ENCODE measurements around the gene KBTBD12. TPM values are rescaled to one million over a fixed set of nuclear protein-coding genes. Genes with fewer than 3 reads are reported as not detected.
"Not testable (repeated sequence)": the region's sequence is repeated elsewhere in the genome, so short reads cannot be mapped to it uniquely, and the experiment has no call there.

KBTBD12 gene
- total and polyA plus RNA-seq, 5 donors from 2014 or later = not detected

DNA sequence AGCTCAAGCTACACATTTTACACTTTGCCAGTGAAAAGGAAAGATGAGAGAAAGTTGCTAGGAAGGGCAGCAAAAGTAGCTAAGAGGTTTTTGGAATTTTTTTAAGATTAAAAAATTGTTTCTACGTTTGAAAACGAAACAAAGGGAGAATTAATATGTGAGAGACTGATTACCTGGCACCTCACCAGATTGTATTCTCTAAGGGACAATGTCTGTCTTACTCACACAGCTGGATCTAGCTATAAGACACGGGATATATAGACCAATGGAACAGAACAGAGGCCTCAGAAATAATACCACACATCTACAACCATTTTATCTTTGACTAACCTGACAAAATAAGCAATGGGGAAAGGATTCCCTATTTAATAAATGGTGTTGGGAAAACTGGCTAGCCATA is 9.5 kb upstream of the KBTBD12 start:
- no peak overlapping the region for H3K27ac ChIP-seq (ENCODE audit: insufficient read depth, low read length, poor library complexity, severe bottlenecking)
- ATAC-seq (ENCODE audit: low read depth in 2 of 2) (no peak), DNase-seq (no peak)
- H3K4me1 ChIP-seq (ENCODE audit: control insufficient read depth, insufficient read depth, low read length, poor library complexity, severe bottlenecking) = no peaks in the 10 kb centered on the region
- H3K4me3 ChIP-seq (ENCODE audit: low read depth, low read length) = no peak overlapping the region
- H3K36me3 Mint-ChIP-seq = no peaks in the 10 kb centered on the region
- H3K9me3 Mint-ChIP-seq = peaks cover 0 to 9% (median 2%) of the 10 kb centered on the region in 7 donors
- no peak overlapping the region for H3K27ac Mint-ChIP-seq
- H3K27me3 Mint-ChIP-seq = peaks cover 16% of the 10 kb centered on the region
- no peaks in the 10 kb centered on the region for H3K4me1 Mint-ChIP-seq
- H3K36me3 ChIP-seq (ENCODE audit: control insufficient read depth, insufficient read depth, low read length) = no peaks in the 10 kb centered on the region
- no peak overlapping the region for H3K4me3 Mint-ChIP-seq
- H3K9me3 ChIP-seq (ENCODE audit: control insufficient read depth in 2 of 2, low read length in 2 of 2) = no peaks in the 10 kb centered on the region
- peaks cover 8% of the 10 kb centered on the region for H3K27me3 ChIP-seq (ENCODE audit: control insufficient read depth, insufficient read depth, low read length)

DNA sequence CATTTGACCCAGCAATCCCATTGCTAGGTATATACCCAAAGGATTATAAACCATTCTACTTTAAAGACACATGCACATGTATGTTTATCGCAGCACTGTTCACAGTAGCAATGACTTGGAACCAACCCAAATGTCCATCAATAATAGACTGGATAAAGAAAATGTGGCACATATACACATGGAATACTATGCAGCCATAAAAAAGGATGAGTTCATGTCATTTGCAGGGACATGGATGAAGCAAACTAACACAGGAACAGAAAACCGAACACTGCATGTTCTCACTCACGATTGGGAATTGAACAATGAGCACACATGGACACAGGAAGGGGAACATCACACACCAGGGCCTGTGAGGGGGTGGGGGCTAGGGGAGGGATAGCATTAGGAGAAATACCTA is 8.4 kb upstream of the KBTBD12 start:
- not testable (repeated sequence) for H3K27ac Mint-ChIP-seq; ATAC-seq (ENCODE audit: low read depth in 2 of 2); H3K4me3 ChIP-seq (ENCODE audit: low read depth, low read length); H3K27ac ChIP-seq (ENCODE audit: insufficient read depth, low read length, poor library complexity, severe bottlenecking); H3K36me3 Mint-ChIP-seq; H3K36me3 ChIP-seq (ENCODE audit: control insufficient read depth, insufficient read depth, low read length); H3K4me1 Mint-ChIP-seq; DNase-seq; H3K9me3 Mint-ChIP-seq; H3K27me3 ChIP-seq (ENCODE audit: control insufficient read depth, insufficient read depth, low read length); H3K4me3 Mint-ChIP-seq; H3K4me1 ChIP-seq (ENCODE audit: control insufficient read depth, insufficient read depth, low read length, poor library complexity, severe bottlenecking); H3K9me3 ChIP-seq (ENCODE audit: control insufficient read depth in 2 of 2, low read length in 2 of 2)
- peaks cover 24% of the 10 kb centered on the region for H3K27me3 Mint-ChIP-seq

DNA sequence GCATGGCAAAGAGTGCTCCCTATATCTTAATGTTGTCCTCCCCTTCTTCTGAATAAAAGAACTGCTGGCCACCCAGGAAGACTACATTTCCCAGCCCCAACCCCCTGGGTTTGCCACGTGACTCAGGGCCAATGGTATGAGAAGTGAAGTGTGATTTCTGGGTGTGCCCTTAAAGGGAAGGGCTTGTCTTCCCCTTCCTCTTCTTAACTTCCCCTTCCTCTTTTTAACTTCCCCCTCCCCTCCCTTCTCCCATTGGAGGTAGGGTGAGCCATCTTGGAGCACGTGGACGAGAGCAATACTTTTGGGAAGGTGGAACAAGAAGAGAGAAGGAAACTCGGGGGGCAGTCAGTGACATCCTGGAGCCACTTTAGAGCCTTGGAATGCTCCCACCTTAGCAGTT is 6.8 kb upstream of the KBTBD12 start:
- peaks cover 0 to 9% (median 2%) of the 10 kb centered on the region in 7 donors for H3K9me3 Mint-ChIP-seq

DNA sequence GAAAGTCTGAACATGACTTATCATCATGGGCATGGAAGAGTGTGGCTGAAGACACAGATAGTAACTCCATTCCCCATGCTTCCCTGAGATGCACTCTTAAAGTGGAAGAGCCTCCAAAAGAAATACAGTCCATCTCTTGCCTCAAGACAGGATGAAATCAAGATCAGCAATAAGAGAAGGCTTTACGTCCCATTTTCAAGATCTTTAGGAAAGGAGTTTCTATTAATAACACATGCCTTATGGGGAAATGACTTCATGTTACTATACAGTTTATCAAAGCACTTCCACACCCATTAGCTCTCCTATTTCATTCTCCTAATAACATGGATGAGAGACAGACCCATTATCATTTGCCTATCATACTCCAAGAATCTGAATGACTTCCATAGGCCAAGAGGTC is 6.1 kb upstream of the KBTBD12 start:
- ATAC-seq (ENCODE audit: low read depth in 2 of 2) = no peak
- H3K4me1 ChIP-seq (ENCODE audit: control insufficient read depth, insufficient read depth, low read length, poor library complexity, severe bottlenecking) = no peaks in the 10 kb centered on the region
- Mint-ChIP-seq H3K4me1 (no peaks in the 10 kb centered on the region), H3K27me3 (peaks cover 34% of the 10 kb centered on the region), H3K4me3 (no peak overlapping the region), H3K9me3 (peaks cover 0 to 13% (median 2%) of the 10 kb centered on the region in 7 donors), H3K27ac (no peak overlapping the region), H3K36me3 (no peaks in the 10 kb centered on the region)
- no peak for DNase-seq
- peaks cover 0 to 3% of the 10 kb centered on the region in 2 experiments for H3K9me3 ChIP-seq (ENCODE audit: control insufficient read depth in 2 of 2, low read length in 2 of 2)
- H3K27ac ChIP-seq (ENCODE audit: insufficient read depth, low read length, poor library complexity, severe bottlenecking) = no peak overlapping the region
- H3K36me3 ChIP-seq (ENCODE audit: control insufficient read depth, insufficient read depth, low read length) = no peaks in the 10 kb centered on the region
- no peak overlapping the region for H3K4me3 ChIP-seq (ENCODE audit: low read depth, low read length)
- H3K27me3 ChIP-seq (ENCODE audit: control insufficient read depth, insufficient read depth, low read length) = peaks cover 5% of the 10 kb centered on the region

More for the DNA sequence above, 6.8 kb upstream of the KBTBD12 start:
- Mint-ChIP-seq H3K36me3 (no peaks in the 10 kb centered on the region), H3K4me3 (no peak overlapping the region), H3K27ac (no peak overlapping the region), H3K27me3 (peaks cover 28% of the 10 kb centered on the region), H3K4me1 (no peaks in the 10 kb centered on the region)
- no peaks in the 10 kb centered on the region for H3K36me3 ChIP-seq (ENCODE audit: control insufficient read depth, insufficient read depth, low read length)
- peaks cover 8% of the 10 kb centered on the region for H3K27me3 ChIP-seq (ENCODE audit: control insufficient read depth, insufficient read depth, low read length)
- DNase-seq = no peak
- H3K4me3 ChIP-seq (ENCODE audit: low read depth, low read length) = no peak overlapping the region
- H3K27ac ChIP-seq (ENCODE audit: insufficient read depth, low read length, poor library complexity, severe bottlenecking) = no peak overlapping the region
- H3K9me3 ChIP-seq (ENCODE audit: control insufficient read depth in 2 of 2, low read length in 2 of 2) = no peaks in the 10 kb centered on the region
- H3K4me1 ChIP-seq (ENCODE audit: control insufficient read depth, insufficient read depth, low read length, poor library complexity, severe bottlenecking) = no peaks in the 10 kb centered on the region
- ATAC-seq (ENCODE audit: low read depth in 2 of 2) = no peak

- H3K9me3 ChIP-seq (ENCODE audit: control insufficient read depth in 2 of 2, low read length in 2 of 2) = peaks cover 0 to 3% of the 10 kb centered on the region in 2 experiments
- H3K36me3 Mint-ChIP-seq = no peaks in the 10 kb centered on the region
- peaks cover 0 to 9% (median 2%) of the 10 kb centered on the region in 7 donors for H3K9me3 Mint-ChIP-seq
- H3K36me3 ChIP-seq (ENCODE audit: control insufficient read depth, insufficient read depth, low read length) = no peaks in the 10 kb centered on the region
- no peak overlapping the region for H3K4me3 ChIP-seq (ENCODE audit: low read depth, low read length)
- no peak overlapping the region for H3K4me3 Mint-ChIP-seq
- H3K4me1 Mint-ChIP-seq = peaks cover 0 to 2% (median under 1%) of the 10 kb centered on the region in 4 donors
- ATAC-seq (ENCODE audit: low read depth in 2 of 2) (no peak), DNase-seq (no peak)
- no peaks in the 10 kb centered on the region for H3K4me1 ChIP-seq (ENCODE audit: control insufficient read depth, insufficient read depth, low read length, poor library complexity, severe bottlenecking)
- H3K27ac Mint-ChIP-seq = no peak overlapping the region
- H3K27me3 ChIP-seq (ENCODE audit: control insufficient read depth, insufficient read depth, low read length) = peaks cover 7% of the 10 kb centered on the region
- H3K27ac ChIP-seq (ENCODE audit: insufficient read depth, low read length, poor library complexity, severe bottlenecking) = no peak overlapping the region
- peaks cover 37% of the 10 kb centered on the region for H3K27me3 Mint-ChIP-seq
These were observed 5.4 kb upstream of the KBTBD12 start for GRCh38 chr3:127909646-127910045.

DNA sequence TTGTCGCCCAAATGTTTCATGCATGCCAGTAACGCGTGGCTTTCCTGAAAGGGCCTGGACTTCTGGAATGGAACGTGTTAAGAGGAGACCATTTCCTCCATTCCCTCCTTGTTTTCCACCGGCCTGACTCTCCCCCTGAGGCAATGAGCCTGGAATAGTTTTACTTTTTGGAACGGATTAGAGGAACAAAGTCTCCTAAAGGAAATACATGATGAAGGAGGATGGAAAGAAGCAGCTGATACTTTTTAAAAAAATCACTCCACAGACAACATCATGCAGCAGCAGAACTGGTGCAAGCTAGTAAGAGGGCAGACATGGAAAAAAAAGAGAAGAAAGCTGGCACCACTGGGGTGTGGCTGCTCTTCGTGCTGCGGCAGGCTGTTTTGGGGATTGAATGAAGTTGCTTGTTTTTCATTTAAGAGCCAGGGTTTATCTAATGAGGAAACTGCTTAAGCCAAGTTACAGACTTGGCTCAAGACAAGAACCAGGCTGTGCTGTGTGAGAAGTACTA is 3.6 kb upstream of the KBTBD12 start:
- H3K36me3 ChIP-seq (ENCODE audit: control insufficient read depth, insufficient read depth, low read length) = no peaks in the 10 kb centered on the region
- H3K9me3 Mint-ChIP-seq = peaks cover 0 to 9% (median 0%) of the 10 kb centered on the region in 7 donors
- H3K4me1 ChIP-seq (ENCODE audit: control insufficient read depth, insufficient read depth, low read length, poor library complexity, severe bottlenecking) = no peaks in the 10 kb centered on the region
- H3K9me3 ChIP-seq (ENCODE audit: control insufficient read depth in 2 of 2, low read length in 2 of 2) = peaks cover 0 to 3% of the 10 kb centered on the region in 2 experiments
- H3K27ac ChIP-seq (ENCODE audit: insufficient read depth, low read length, poor library complexity, severe bottlenecking) = no peak overlapping the region
- H3K27ac Mint-ChIP-seq = peak overlapping the region in 1 of 3 donors; percentile 28
- peaks cover 0 to 2% (median 1%) of the 10 kb centered on the region in 4 donors for H3K4me1 Mint-ChIP-seq
- H3K4me3 ChIP-seq (ENCODE audit: low read depth, low read length) = no peak overlapping the region
- ATAC-seq (ENCODE audit: low read depth in 2 of 2) (no peak), DNase-seq (no peak)
- no peaks in the 10 kb centered on the region for H3K36me3 Mint-ChIP-seq
- no peak overlapping the region for H3K4me3 Mint-ChIP-seq
- peaks cover 9% of the 10 kb centered on the region for H3K27me3 ChIP-seq (ENCODE audit: control insufficient read depth, insufficient read depth, low read length)
- peaks cover 41% of the 10 kb centered on the region for H3K27me3 Mint-ChIP-seq

DNA sequence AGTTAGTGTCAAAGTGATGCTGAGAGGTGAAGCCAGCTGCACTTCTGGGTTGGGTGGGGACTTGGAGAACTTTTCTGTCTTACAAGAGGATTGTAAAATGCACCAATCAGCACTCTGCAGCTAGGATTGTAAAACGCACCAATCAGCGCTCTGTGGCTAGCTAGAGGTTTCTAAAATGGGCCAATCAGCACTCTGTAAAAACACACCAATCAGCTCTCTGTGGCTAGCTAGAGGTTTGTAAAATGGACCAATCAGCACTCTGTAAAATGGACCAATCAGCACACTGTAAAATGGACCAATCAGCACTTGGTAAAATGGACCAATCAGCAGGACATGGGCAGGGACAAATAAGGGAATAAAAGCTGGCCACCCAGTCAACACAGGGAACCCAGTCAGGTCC is 1.2 kb upstream of the KBTBD12 start:
- H3K9me3 Mint-ChIP-seq; H3K9me3 ChIP-seq (ENCODE audit: control insufficient read depth in 2 of 2, low read length in 2 of 2); H3K27me3 ChIP-seq (ENCODE audit: control insufficient read depth, insufficient read depth, low read length); H3K4me3 Mint-ChIP-seq; H3K4me1 Mint-ChIP-seq; H3K4me3 ChIP-seq (ENCODE audit: low read depth, low read length); H3K27ac Mint-ChIP-seq; DNase-seq; H3K36me3 Mint-ChIP-seq; H3K36me3 ChIP-seq (ENCODE audit: control insufficient read depth, insufficient read depth, low read length); H3K4me1 ChIP-seq (ENCODE audit: control insufficient read depth, insufficient read depth, low read length, poor library complexity, severe bottlenecking); H3K27ac ChIP-seq (ENCODE audit: insufficient read depth, low read length, poor library complexity, severe bottlenecking); ATAC-seq (ENCODE audit: low read depth in 2 of 2): not testable (repeated sequence)
- peaks cover 47% of the 10 kb centered on the region for H3K27me3 Mint-ChIP-seq

- no peaks in the 10 kb centered on the region for H3K36me3 Mint-ChIP-seq
- H3K9me3 ChIP-seq (ENCODE audit: control insufficient read depth in 2 of 2, low read length in 2 of 2) = peaks cover 0 to 3% of the 10 kb centered on the region in 2 experiments
These were observed 448 bp upstream of the KBTBD12 start for GRCh38 chr3:127914584-127914983.

More at GRCh38 chr3:127914584-127914983, 448 bp upstream of the KBTBD12 start:
- peaks cover 0 to 2% (median 1%) of the 10 kb centered on the region in 4 donors for H3K4me1 Mint-ChIP-seq
- Histone ChIP-seq H3K4me3 (ENCODE audit: low read depth, low read length) (no peak overlapping the region), H3K27ac (ENCODE audit: insufficient read depth, low read length, poor library complexity, severe bottlenecking) (no peak overlapping the region), H3K4me1 (ENCODE audit: control insufficient read depth, insufficient read depth, low read length, poor library complexity, severe bottlenecking) (no peaks in the 10 kb centered on the region), H3K27me3 (ENCODE audit: control insufficient read depth, insufficient read depth, low read length) (peaks cover 6% of the 10 kb centered on the region), H3K36me3 (ENCODE audit: control insufficient read depth, insufficient read depth, low read length) (no peaks in the 10 kb centered on the region)
- no peak for DNase-seq
- H3K27me3 Mint-ChIP-seq = peaks cover 47% of the 10 kb centered on the region
- peak overlapping the region in 1 of 4 donors; percentile 11 for H3K4me3 Mint-ChIP-seq
- no peak for ATAC-seq (ENCODE audit: low read depth in 2 of 2)
- H3K27ac Mint-ChIP-seq = no peak overlapping the region
- peaks cover 0 to 6% (median 0%) of the 10 kb centered on the region in 7 donors for H3K9me3 Mint-ChIP-seq

All from CD4-positive, CD25-positive, alpha-beta regulatory T cell (primary cell).